SK-N-SH treated with all-trans-retinoic acid at 6 μM for 48 hours (cell line): Measurements from ENCODE around the gene CCDC187.

ENCODE experiments used
- ATAC-seq: fragments of 200-7000 bp; cut with Tn5 transposase; 3 replicates; pipeline ENCODE4 v1.9.1; 2020; ENCODE audit warnings: mild to moderate bottlenecking, moderate library complexity
- ARNTL ChIP-seq: fragments of 450-650 bp; formaldehyde crosslinking; IDR thresholded peaks from 2 replicates; pipeline ENCODE4 v1.5.0; 2020; ENCODE audit warnings: low read depth, mild to moderate bottlenecking, moderate library complexity, borderline replicate concordance
- BACH2 ChIP-seq: fragments of 250-450 bp; sonication (Bioruptor Pico); IDR thresholded peaks from 2 replicates; pipeline ENCODE4 v1.9.0; 2021; ENCODE audit warnings: mild to moderate bottlenecking, borderline replicate concordance
- CSDC2 ChIP-seq: fragments of 250-450 bp; sonication (Bioruptor Pico); IDR thresholded peaks from 2 replicates; pipeline ENCODE4 v1.5.0; 2020; ENCODE audit warnings: mild to moderate bottlenecking, moderate library complexity
- ESRRG ChIP-seq: fragments of 250-450 bp; sonication (Bioruptor Pico); IDR thresholded peaks from 2 replicates; pipeline ENCODE4 v1.6.1; 2021; ENCODE audit warnings: mild to moderate bottlenecking
- GLIS3 ChIP-seq: fragments of 250-450 bp; sonication (Bioruptor Pico); IDR thresholded peaks from 2 replicates; pipeline ENCODE4 v1.5.0; 2020; ENCODE audit warnings: mild to moderate bottlenecking, moderate library complexity
- ISL1 ChIP-seq: fragments of 250-450 bp; sonication (Bioruptor Pico); IDR thresholded peaks from 2 replicates; pipeline ENCODE4 v2.1.2; 2022; ENCODE audit warnings: mild to moderate bottlenecking, moderate library complexity
- OSR1 ChIP-seq: fragments of 250-450 bp; sonication (Bioruptor Pico); IDR thresholded peaks from 2 replicates; pipeline ENCODE4 v1.8.0; 2022; ENCODE audit warnings: moderate library complexity, mild to moderate bottlenecking, inconsistent platforms
- PPARA ChIP-seq: fragments of 250-450 bp; sonication (Bioruptor Pico); IDR thresholded peaks from 2 replicates; pipeline ENCODE4 v1.5.0; 2020; ENCODE audit warnings: mild to moderate bottlenecking, borderline replicate concordance
- SNAI2 ChIP-seq: fragments of 250-450 bp; sonication (Bioruptor Pico); IDR thresholded peaks from 2 replicates; pipeline ENCODE4 v1.5.0; 2020; ENCODE audit warnings: mild to moderate bottlenecking, moderate library complexity
- TOX ChIP-seq: fragments of 250-450 bp; sonication (Bioruptor Pico); IDR thresholded peaks from 2 replicates; pipeline ENCODE4 v1.8.0; 2021; ENCODE audit warnings: mild to moderate bottlenecking, moderate library complexity, borderline replicate concordance
- ZC3H10 ChIP-seq: fragments of 250-450 bp; sonication (Bioruptor Pico); IDR thresholded peaks from 2 replicates; pipeline ENCODE4 v1.5.1; 2021; ENCODE audit warnings: mild to moderate bottlenecking, moderate library complexity
- ZFP30 ChIP-seq: fragments of 450-650 bp; formaldehyde crosslinking; IDR thresholded peaks from 2 replicates; pipeline ENCODE4 v1.5.0; 2022; ENCODE audit warnings: mild to moderate bottlenecking, moderate library complexity
- ZNF70 ChIP-seq: fragments of 450-650 bp; formaldehyde crosslinking; IDR thresholded peaks from 2 replicates; pipeline ENCODE4 v1.5.0; 2020; ENCODE audit warnings: mild to moderate bottlenecking, moderate library complexity
- ZNF8 ChIP-seq: fragments of 450-650 bp; formaldehyde crosslinking; IDR thresholded peaks from 2 replicates; pipeline ENCODE4 v1.5.0; 2020; ENCODE audit warnings: mild to moderate bottlenecking, moderate library complexity
- TF ChIP-seq, protein P1 (sequence below): fragments of 250-450 bp; sonication (Bioruptor Pico); IDR thresholded peaks from 2 replicates; pipeline ENCODE4 v1.5.1; 2021; ENCODE audit warnings: mild to moderate bottlenecking, moderate library complexity
- TF ChIP-seq, protein P2 (sequence below): fragments of 250-450 bp; sonication (Bioruptor Pico); IDR thresholded peaks from 2 replicates; pipeline ENCODE4 v1.8.0; 2020; ENCODE audit warnings: mild to moderate bottlenecking, moderate library complexity, borderline replicate concordance
- TF ChIP-seq, protein P3 (sequence below): fragments of 250-450 bp; sonication (Bioruptor Pico); IDR thresholded peaks from 2 replicates; pipeline ENCODE4 v1.8.0; 2021; ENCODE audit warnings: low read depth, mild to moderate bottlenecking, moderate library complexity, borderline replicate concordance
- TF ChIP-seq, protein P4 (sequence below): fragments of 250-450 bp; sonication (Bioruptor Pico); IDR thresholded peaks from 2 replicates; pipeline ENCODE4 v1.5.1; 2020; ENCODE audit warnings: low read depth, mild to moderate bottlenecking, moderate library complexity
- TF ChIP-seq, protein P5 (sequence below): fragments of 250-450 bp; sonication (Bioruptor Pico); IDR thresholded peaks from 2 replicates; pipeline ENCODE4 v1.5.0; 2020; ENCODE audit warnings: mild to moderate bottlenecking, moderate library complexity

The CCDC187 gene

DNA sequence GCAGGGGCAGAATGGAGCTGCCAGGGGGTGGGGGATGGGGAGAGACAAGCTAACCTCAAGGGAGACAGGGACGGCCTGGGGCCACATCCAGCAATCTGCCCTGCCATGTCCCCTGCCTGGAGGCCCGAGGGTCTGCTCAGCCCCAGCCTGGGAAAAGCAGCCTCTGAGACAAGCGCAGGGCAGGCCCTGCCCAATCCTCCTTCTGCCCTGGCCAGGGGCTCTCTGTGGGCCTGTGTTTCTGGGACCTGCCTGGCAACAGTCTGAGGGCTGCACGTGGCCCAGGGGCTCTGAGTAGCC is 44.4 kb downstream of the CCDC187 start (continued):
- TF ChIP-seq, protein P1, sequence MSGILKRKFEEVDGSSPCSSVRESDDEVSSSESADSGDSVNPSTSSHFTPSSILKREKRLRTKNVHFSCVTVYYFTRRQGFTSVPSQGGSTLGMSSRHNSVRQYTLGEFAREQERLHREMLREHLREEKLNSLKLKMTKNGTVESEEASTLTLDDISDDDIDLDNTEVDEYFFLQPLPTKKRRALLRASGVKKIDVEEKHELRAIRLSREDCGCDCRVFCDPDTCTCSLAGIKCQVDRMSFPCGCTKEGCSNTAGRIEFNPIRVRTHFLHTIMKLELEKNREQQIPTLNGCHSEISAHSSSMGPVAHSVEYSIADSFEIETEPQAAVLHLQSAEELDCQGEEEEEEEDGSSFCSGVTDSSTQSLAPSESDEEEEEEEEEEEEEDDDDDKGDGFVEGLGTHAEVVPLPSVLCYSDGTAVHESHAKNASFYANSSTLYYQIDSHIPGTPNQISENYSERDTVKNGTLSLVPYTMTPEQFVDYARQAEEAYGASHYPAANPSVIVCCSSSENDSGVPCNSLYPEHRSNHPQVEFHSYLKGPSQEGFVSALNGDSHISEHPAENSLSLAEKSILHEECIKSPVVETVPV (CRISPR knock-in tag), result no peak
- TF ChIP-seq ARNTL, result no peak
- TF ChIP-seq BACH2 (CRISPR knock-in tag), result no peak
- TF ChIP-seq ISL1 (CRISPR knock-in tag), result no peak
- no peak for TF ChIP-seq GLIS3 (CRISPR knock-in tag)
- TF ChIP-seq SNAI2, result no peak
- no peak for TF ChIP-seq ZFP30 (CRISPR knock-in tag)
- TF ChIP-seq ESRRG (CRISPR knock-in tag), result no peak
- TF ChIP-seq ZNF70 (CRISPR knock-in tag), result no peak
- TF ChIP-seq PPARA (CRISPR knock-in tag), result no peak
- TF ChIP-seq CSDC2 (CRISPR knock-in tag), result no peak

DNA sequence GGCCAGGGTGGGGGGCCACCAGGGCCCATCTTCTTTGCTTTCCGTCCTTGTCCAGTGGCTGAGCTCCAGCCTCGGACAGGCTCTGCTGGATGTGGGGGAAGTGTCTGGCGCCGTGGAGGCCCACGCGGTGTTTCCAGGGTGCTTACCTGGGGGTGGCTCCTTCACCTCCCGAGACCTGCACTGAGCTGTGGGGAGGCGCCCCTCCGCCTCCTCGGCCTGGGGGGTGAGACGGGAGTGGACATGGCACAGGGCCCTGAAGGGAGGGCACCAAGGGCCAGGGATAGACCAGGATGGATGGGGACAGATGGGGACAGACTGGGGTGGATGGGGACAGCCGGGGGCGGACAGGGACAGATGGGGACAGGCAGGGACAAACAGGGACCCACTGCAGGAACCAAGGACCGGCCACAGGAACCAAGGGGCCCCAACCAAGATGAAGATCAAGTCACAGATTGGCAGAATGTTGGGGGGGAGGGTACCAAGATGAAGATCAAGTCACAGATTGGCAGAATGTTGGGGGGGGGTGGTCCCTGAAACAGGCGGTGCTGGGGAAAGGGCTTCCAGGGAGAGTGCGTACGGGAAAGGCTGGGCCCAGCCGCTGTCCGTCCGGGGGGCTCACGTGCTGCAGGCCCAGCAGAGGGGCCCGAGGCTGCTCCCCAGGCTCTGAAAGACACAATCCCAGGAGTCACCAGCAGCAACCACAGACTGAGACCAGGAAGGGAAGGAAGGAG is 44.9 kb downstream of the CCDC187 start:
- ATAC-seq, result no peak
- TF ChIP-seq, protein P1 (CRISPR knock-in tag), result no peak
- TF ChIP-seq, protein P2, sequence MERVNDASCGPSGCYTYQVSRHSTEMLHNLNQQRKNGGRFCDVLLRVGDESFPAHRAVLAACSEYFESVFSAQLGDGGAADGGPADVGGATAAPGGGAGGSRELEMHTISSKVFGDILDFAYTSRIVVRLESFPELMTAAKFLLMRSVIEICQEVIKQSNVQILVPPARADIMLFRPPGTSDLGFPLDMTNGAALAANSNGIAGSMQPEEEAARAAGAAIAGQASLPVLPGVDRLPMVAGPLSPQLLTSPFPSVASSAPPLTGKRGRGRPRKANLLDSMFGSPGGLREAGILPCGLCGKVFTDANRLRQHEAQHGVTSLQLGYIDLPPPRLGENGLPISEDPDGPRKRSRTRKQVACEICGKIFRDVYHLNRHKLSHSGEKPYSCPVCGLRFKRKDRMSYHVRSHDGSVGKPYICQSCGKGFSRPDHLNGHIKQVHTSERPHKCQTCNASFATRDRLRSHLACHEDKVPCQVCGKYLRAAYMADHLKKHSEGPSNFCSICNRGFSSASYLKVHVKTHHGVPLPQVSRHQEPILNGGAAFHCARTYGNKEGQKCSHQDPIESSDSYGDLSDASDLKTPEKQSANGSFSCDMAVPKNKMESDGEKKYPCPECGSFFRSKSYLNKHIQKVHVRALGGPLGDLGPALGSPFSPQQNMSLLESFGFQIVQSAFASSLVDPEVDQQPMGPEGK (CRISPR knock-in tag), result no peak
- TF ChIP-seq ISL1 (CRISPR knock-in tag) (no peak), ZC3H10 (no peak), ZFP30 (CRISPR knock-in tag) (no peak), TOX (CRISPR knock-in tag) (no peak), OSR1 (CRISPR knock-in tag) (no peak), CSDC2 (CRISPR knock-in tag) (no peak), SNAI2 (no peak), ZNF8 (no peak), ZNF70 (CRISPR knock-in tag) (no peak)
- TF ChIP-seq, protein P3, sequence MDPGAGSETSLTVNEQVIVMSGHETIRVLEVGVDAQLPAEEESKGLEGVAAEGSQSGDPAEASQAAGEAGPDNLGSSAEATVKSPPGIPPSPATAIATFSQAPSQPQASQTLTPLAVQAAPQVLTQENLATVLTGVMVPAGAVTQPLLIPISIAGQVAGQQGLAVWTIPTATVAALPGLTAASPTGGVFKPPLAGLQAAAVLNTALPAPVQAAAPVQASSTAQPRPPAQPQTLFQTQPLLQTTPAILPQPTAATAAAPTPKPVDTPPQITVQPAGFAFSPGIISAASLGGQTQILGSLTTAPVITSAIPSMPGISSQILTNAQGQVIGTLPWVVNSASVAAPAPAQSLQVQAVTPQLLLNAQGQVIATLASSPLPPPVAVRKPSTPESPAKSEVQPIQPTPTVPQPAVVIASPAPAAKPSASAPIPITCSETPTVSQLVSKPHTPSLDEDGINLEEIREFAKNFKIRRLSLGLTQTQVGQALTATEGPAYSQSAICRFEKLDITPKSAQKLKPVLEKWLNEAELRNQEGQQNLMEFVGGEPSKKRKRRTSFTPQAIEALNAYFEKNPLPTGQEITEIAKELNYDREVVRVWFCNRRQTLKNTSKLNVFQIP (CRISPR knock-in tag), result no peak
- TF ChIP-seq, protein P4, sequence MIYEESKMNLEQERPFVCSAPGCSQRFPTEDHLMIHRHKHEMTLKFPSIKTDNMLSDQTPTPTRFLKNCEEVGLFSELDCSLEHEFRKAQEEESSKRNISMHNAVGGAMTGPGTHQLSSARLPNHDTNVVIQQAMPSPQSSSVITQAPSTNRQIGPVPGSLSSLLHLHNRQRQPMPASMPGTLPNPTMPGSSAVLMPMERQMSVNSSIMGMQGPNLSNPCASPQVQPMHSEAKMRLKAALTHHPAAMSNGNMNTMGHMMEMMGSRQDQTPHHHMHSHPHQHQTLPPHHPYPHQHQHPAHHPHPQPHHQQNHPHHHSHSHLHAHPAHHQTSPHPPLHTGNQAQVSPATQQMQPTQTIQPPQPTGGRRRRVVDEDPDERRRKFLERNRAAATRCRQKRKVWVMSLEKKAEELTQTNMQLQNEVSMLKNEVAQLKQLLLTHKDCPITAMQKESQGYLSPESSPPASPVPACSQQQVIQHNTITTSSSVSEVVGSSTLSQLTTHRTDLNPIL (CRISPR knock-in tag), result no peak
- TF ChIP-seq, all 23 proteins: peak for 0

DNA sequence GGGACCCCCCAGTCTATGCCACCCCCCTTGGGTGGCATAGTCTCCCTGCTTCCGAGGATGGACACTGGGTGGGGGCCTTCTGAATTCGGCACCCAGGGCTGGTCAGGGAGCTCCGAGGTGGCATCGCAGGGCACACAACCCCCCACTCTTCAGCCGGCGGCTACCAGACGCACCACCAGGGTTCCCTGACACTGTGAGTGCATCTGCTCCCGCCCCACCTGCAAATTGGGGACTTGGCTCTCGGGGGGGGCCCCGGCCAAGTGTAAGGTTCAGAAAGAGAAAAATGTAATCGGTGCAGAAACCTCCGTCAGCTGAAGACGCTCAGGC is 45.6 kb downstream of the CCDC187 start:
- no peak for TF ChIP-seq ESRRG (CRISPR knock-in tag)
- no peak for TF ChIP-seq ZC3H10
- no peak for TF ChIP-seq ISL1 (CRISPR knock-in tag)
- no peak for TF ChIP-seq ZFP30 (CRISPR knock-in tag)
- TF ChIP-seq SNAI2, result no peak
- TF ChIP-seq TOX (CRISPR knock-in tag), result no peak
- TF ChIP-seq, protein P3 (CRISPR knock-in tag), result no peak
- TF ChIP-seq ARNTL, result no peak
- TF ChIP-seq, protein P4 (CRISPR knock-in tag), result no peak
- TF ChIP-seq, protein P5, sequence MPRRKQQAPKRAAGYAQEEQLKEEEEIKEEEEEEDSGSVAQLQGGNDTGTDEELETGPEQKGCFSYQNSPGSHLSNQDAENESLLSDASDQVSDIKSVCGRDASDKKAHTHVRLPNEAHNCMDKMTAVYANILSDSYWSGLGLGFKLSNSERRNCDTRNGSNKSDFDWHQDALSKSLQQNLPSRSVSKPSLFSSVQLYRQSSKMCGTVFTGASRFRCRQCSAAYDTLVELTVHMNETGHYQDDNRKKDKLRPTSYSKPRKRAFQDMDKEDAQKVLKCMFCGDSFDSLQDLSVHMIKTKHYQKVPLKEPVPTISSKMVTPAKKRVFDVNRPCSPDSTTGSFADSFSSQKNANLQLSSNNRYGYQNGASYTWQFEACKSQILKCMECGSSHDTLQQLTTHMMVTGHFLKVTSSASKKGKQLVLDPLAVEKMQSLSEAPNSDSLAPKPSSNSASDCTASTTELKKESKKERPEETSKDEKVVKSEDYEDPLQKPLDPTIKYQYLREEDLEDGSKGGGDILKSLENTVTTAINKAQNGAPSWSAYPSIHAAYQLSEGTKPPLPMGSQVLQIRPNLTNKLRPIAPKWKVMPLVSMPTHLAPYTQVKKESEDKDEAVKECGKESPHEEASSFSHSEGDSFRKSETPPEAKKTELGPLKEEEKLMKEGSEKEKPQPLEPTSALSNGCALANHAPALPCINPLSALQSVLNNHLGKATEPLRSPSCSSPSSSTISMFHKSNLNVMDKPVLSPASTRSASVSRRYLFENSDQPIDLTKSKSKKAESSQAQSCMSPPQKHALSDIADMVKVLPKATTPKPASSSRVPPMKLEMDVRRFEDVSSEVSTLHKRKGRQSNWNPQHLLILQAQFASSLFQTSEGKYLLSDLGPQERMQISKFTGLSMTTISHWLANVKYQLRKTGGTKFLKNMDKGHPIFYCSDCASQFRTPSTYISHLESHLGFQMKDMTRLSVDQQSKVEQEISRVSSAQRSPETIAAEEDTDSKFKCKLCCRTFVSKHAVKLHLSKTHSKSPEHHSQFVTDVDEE (CRISPR knock-in tag), result no peak
- TF ChIP-seq, all 23 proteins: peak for 0
- ATAC-seq, result no peak
